OCI-LY1 (cell line): Measurements from ENCODE around the gene PARD3.

Experiments used
- EZH2 ChIP-seq: fragments of 200-600 bp; sonication (generic), shearing (Covaris generic); IDR thresholded peaks from 2 replicates; pipeline ENCODE4 v1.8.0; 2017; ENCODE audit warnings: borderline replicate concordance, mixed run types, mild to moderate bottlenecking, antibody characterized with exemption, low read length, moderate library complexity, mixed read lengths
- TF ChIP-seq, protein P1 (sequence below): fragments of 200-600 bp; sonication (generic), shearing (Covaris generic); IDR thresholded peaks from 2 replicates; pipeline ENCODE4 v1.5.1; 2017; ENCODE audit warnings: mild to moderate bottlenecking, antibody characterized with exemption, low read length, moderate library complexity, mixed read lengths

DNA sequence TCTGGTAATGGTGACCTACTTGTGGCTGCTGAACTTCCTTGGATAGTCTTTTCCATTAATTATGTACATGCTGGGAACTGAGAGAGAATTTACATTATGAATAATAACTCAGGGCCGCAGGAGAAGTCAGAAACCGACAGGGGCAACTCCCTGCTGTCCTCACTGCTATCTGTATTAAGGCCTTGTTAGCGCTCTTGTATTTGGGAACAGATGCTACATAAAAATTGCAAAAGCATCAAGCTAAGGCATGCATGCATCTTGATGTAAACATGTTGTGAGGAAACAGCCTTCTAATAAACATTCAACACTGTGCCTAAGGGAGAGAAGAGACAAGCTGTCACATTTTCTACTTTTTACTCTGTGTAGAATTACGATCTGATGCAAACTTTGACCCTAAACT is 158.4 kb downstream of the PARD3 start:
- TF ChIP-seq, protein P1, sequence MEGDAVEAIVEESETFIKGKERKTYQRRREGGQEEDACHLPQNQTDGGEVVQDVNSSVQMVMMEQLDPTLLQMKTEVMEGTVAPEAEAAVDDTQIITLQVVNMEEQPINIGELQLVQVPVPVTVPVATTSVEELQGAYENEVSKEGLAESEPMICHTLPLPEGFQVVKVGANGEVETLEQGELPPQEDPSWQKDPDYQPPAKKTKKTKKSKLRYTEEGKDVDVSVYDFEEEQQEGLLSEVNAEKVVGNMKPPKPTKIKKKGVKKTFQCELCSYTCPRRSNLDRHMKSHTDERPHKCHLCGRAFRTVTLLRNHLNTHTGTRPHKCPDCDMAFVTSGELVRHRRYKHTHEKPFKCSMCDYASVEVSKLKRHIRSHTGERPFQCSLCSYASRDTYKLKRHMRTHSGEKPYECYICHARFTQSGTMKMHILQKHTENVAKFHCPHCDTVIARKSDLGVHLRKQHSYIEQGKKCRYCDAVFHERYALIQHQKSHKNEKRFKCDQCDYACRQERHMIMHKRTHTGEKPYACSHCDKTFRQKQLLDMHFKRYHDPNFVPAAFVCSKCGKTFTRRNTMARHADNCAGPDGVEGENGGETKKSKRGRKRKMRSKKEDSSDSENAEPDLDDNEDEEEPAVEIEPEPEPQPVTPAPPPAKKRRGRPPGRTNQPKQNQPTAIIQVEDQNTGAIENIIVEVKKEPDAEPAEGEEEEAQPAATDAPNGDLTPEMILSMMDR: no peak
- TF ChIP-seq EZH2: no peak
